Sigmoid colon (tissue), 7 donors: ENCODE results near the gene TSEN15. TPM values are rescaled to one million over a fixed set of nuclear protein-coding genes. Genes with fewer than 3 reads are reported as not detected.

Experiments used
- DNase-seq: peaks from one replicate; pipeline ENCODE4 v3.0.0-alpha.2; 2019
- H3K27ac ChIP-seq, 4 donors: fragments of 200-600 bp; sonication (generic); one replicate each; pipeline ENCODE4 v1.5.1; 2016 to 2019; ENCODE audit warnings: mild to moderate bottlenecking in 1 of 4
- H3K27me3 ChIP-seq, 3 donors: fragments of 200-600 bp; sonication (generic); one replicate each; pipeline ENCODE4 v1.5.1; 2019; ENCODE audit warnings: mild to moderate bottlenecking in 1 of 3
- H3K36me3 ChIP-seq, 4 donors: fragments of 200-600 bp; sonication (generic); one replicate each; pipeline ENCODE4 v1.5.1; 2016 to 2019
- H3K4me1 ChIP-seq, 4 donors: fragments of 200-600 bp; sonication (generic); one replicate each; pipeline ENCODE4 v1.5.1; 2017 to 2019
- H3K4me3 ChIP-seq, 4 donors: fragments of 200-600 bp; sonication (generic); one replicate each; pipeline ENCODE4 v1.5.1; 2017 to 2019; ENCODE audit warnings: mild to moderate bottlenecking in 2 of 4, moderate library complexity in 1 of 4
- H3K9me3 ChIP-seq, 4 donors: fragments of 200-600 bp in 3 of 4; sonication (generic) in 3 of 4; one replicate each; pipeline versions ENCODE4 v1.5.1 to v1.6.1; 2013 to 2019
- CTCF ChIP-seq, 4 experiments: fragments of 450-650 bp in 3 of 4; fragments of 200-600 bp in 1 of 4; IDR thresholded peaks; one replicate each; pipeline ENCODE4 v1.5.1; 2016 to 2019; ENCODE audit warnings: antibody characterized with exemption in 4 of 4, mild to moderate bottlenecking in 3 of 4, moderate library complexity in 2 of 4
- EP300 ChIP-seq, 4 donors: sonication (generic); formaldehyde crosslinking; IDR thresholded peaks; one replicate each; pipeline ENCODE4 v1.6.1; 2017; ENCODE audit warnings: antibody characterized with exemption in 4 of 4
- POLR2A ChIP-seq, 2 donors: fragments of 450-650 bp; IDR thresholded peaks; one replicate each; pipeline ENCODE4 v1.6.1; 2016; ENCODE audit warnings: antibody characterized with exemption in 2 of 2, mild to moderate bottlenecking in 2 of 2, moderate library complexity in 2 of 2
- POLR2AphosphoS5 ChIP-seq, 4 donors: sonication (generic); formaldehyde crosslinking; IDR thresholded peaks; one replicate each; pipeline ENCODE4 v1.6.1; 2017; ENCODE audit warnings: antibody characterized with exemption in 4 of 4
- WGBS, 2 donors: extraction: QIAGEN DNeasy Blood & Tissue Kit; methylation state at CpG; one replicate each; pipeline ENCODE4 v1.1.7; 2013; 5-methylcytosine and 5-hydroxymethylcytosine counted together
- intact Hi-C: fragments of 100-400 bp; cut with DNase I; formaldehyde crosslinking; loops from one replicate; pipeline ENCODE4 v1.15.1; 2023
- polyA plus RNA-seq, 3 donors: library from polyadenylated mRNA; stranded (reverse); fragments of 200-250 nt; gene quantifications; one replicate each; pipeline ENCODE4 v1.2.3, GENCODE V29; 2013
- total RNA-seq, 4 donors: library from RNA; depleted of rRNA; stranded (reverse); fragments of >200 nt; gene quantifications; one replicate each; pipeline ENCODE4 v1.1.0, GENCODE V29; 2016
- donor health status: healthy with polysubstance abuse.
- donor health status: Bipolar disorder and iron deficiency.
- donor health status: healthy.

The TSEN15 gene
- total and polyA plus RNA-seq, 7 donors: 8.4 to 56.4 (median 29.4) TPM

GRCh38 chr1:184078564-184079249 lies 27.2 kb downstream of the TSEN15 start:
- intact Hi-C loops: loop anchor here (5.0 kb wide), 3 partner anchors 144 to 484 kb away; partner anchors contain the start of gene C1orf21
- no peaks in the 10 kb centered on the region for H3K27me3 ChIP-seq
- no peak for DNase-seq
- 34 to 41% methylated on average over 2 of the region's 2 CpGs for WGBS, 2 donors
- H3K9me3 ChIP-seq: peaks cover 0 to 7% (median 0%) of the 10 kb centered on the region in 4 donors
- no peak overlapping the region for H3K4me3 ChIP-seq
- no peaks in the 10 kb centered on the region for H3K36me3 ChIP-seq
- TF ChIP-seq POLR2AphosphoS5 (IDR thresholded peaks at IDR 0.05) (peak in 1 of 4 donors; percentile 13), EP300 (IDR thresholded peaks at IDR 0.05) (no peak)
- H3K27ac ChIP-seq: peak overlapping the region; percentile 7 to 61 (median 38)
- H3K4me1 ChIP-seq: peaks cover 0 to 47% (median 42%) of the 10 kb centered on the region in 4 donors

- no peak for DNase-seq
- intact Hi-C loops: no loop called here
Observed at GRCh38 chr1:184080309-184080708, 28.8 kb downstream of the TSEN15 start.

GRCh38 chr1:184082541-184083415 lies 31.2 kb downstream of the TSEN15 start:
- TF ChIP-seq POLR2AphosphoS5 (IDR thresholded peaks at IDR 0.05) (no peak), POLR2A (IDR thresholded peaks at IDR 0.05) (no peak), CTCF (IDR thresholded peaks at IDR 0.05) (no peak), EP300 (IDR thresholded peaks at IDR 0.05) (no peak)

More at GRCh38 chr1:184080309-184080708, 28.8 kb downstream of the TSEN15 start:
- Histone ChIP-seq H3K27ac (no peak overlapping the region), H3K9me3 (peaks cover 0 to 7% (median 0%) of the 10 kb centered on the region in 4 donors), H3K4me3 (no peak overlapping the region), H3K4me1 (peaks cover 0 to 37% (median 34%) of the 10 kb centered on the region in 4 donors), H3K27me3 (no peaks in the 10 kb centered on the region), H3K36me3 (no peaks in the 10 kb centered on the region)
- TF ChIP-seq POLR2A (IDR thresholded peaks at IDR 0.05) (no peak), CTCF (IDR thresholded peaks at IDR 0.05) (no peak), EP300 (IDR thresholded peaks at IDR 0.05) (no peak), POLR2AphosphoS5 (IDR thresholded peaks at IDR 0.05) (no peak)

GRCh38 chr1:184085667-184086066 lies 34.1 kb downstream of the TSEN15 start:
- Histone ChIP-seq H3K27ac (no peak overlapping the region), H3K36me3 (no peaks in the 10 kb centered on the region), H3K27me3 (no peaks in the 10 kb centered on the region), H3K4me1 (no peaks in the 10 kb centered on the region), H3K4me3 (no peak overlapping the region), H3K9me3 (no peaks in the 10 kb centered on the region)
- TF ChIP-seq EP300 (IDR thresholded peaks at IDR 0.05): no peak
- DNase-seq: no peak
- intact Hi-C loops: no loop called here

More at GRCh38 chr1:184082541-184083415, 31.2 kb downstream of the TSEN15 start:
- WGBS, 2 donors: 91 to 92% methylated on average over 5 of the region's 5 CpGs
- Histone ChIP-seq H3K27me3 (no peaks in the 10 kb centered on the region), H3K4me3 (no peak overlapping the region), H3K36me3 (no peaks in the 10 kb centered on the region), H3K9me3 (no peaks in the 10 kb centered on the region), H3K4me1 (peaks cover 0 to 24% (median 24%) of the 10 kb centered on the region in 4 donors), H3K27ac (no peak overlapping the region)
- intact Hi-C loops: no loop called here
- no peak for DNase-seq

GRCh38 chr1:184088037-184088436 lies 36.5 kb downstream of the TSEN15 start:
- Histone ChIP-seq H3K9me3 (no peaks in the 10 kb centered on the region), H3K4me1 (no peaks in the 10 kb centered on the region), H3K36me3 (no peaks in the 10 kb centered on the region), H3K27me3 (no peaks in the 10 kb centered on the region), H3K27ac (no peak overlapping the region), H3K4me3 (no peak overlapping the region)
- intact Hi-C loops: no loop called here
- 82 to 85% methylated on average over 8 of the region's 8 CpGs for WGBS, 2 donors
- DNase-seq: no peak
- TF ChIP-seq CTCF (IDR thresholded peaks at IDR 0.05) (no peak), POLR2A (IDR thresholded peaks at IDR 0.05) (no peak), EP300 (IDR thresholded peaks at IDR 0.05) (no peak), POLR2AphosphoS5 (IDR thresholded peaks at IDR 0.05) (no peak)
